H9 (cell line): Measurements from ENCODE around the gene GET4. TPM values are rescaled to one million over a fixed set of nuclear protein-coding genes. Genes with fewer than 3 reads are reported as not detected.
A peak's percentile ranks its signal among the peaks of the same experiment; 100 is the strongest.

Experiments
- DNase-seq: peaks from one replicate; pipeline ENCODE4 v3.0.0-alpha.2; 2017
- H2AFZ ChIP-seq: one replicate; pipeline ENCODE4 v1.6.1; 2013; ENCODE audit warnings: mild to moderate bottlenecking, low read length, control low read depth, moderate library complexity
- H2AK5ac ChIP-seq: 2 replicates; pipeline ENCODE4 v1.6.1; 2013; ENCODE audit warnings: low read length, control low read depth, mixed read lengths; ENCODE audit not compliant: insufficient read length
- H2BK120ac ChIP-seq: one replicate; pipeline ENCODE4 v1.6.1; 2013; ENCODE audit warnings: low read depth, mild to moderate bottlenecking, low read length, control low read depth, inconsistent platforms; ENCODE audit not compliant: poor library complexity, severe bottlenecking
- H2BK12ac ChIP-seq: 2 replicates; pipeline ENCODE4 v1.6.1; 2013; ENCODE audit warnings: low read length, control low read depth, mixed read lengths, low read depth; ENCODE audit not compliant: insufficient read length
- H2BK15ac ChIP-seq: 2 replicates; pipeline ENCODE4 v1.6.1; 2013; ENCODE audit warnings: low read depth, low read length, control low read depth
- H2BK20ac ChIP-seq: one replicate; pipeline ENCODE4 v1.6.1; 2013; ENCODE audit warnings: low read depth, mild to moderate bottlenecking, low read length, control low read depth, inconsistent platforms; ENCODE audit not compliant: poor library complexity, severe bottlenecking
- H2BK5ac ChIP-seq: 2 replicates; pipeline ENCODE4 v1.6.1; 2013; ENCODE audit warnings: low read length, control low read depth, mixed read lengths; ENCODE audit not compliant: insufficient read length
- H3K14ac ChIP-seq: 2 replicates; pipeline ENCODE4 v1.6.1; 2013; ENCODE audit warnings: low read length, control low read depth; ENCODE audit not compliant: insufficient read depth
- H3K18ac ChIP-seq: 2 replicates; pipeline ENCODE4 v1.6.1; 2013; ENCODE audit warnings: low read depth, mild to moderate bottlenecking, mixed read lengths, low read length, control low read depth; ENCODE audit not compliant: insufficient read length
- H3K23ac ChIP-seq: 2 replicates; pipeline ENCODE4 v1.6.1; 2013; ENCODE audit warnings: low read length, control low read depth, mixed read lengths, low read depth; ENCODE audit not compliant: insufficient read length
- H3K23me2 ChIP-seq: 2 replicates; pipeline ENCODE4 v1.6.1; 2013; ENCODE audit warnings: low read depth, mild to moderate bottlenecking, mixed read lengths, low read length, control low read depth; ENCODE audit not compliant: insufficient read length, poor library complexity, severe bottlenecking
- H3K27ac ChIP-seq: 2 replicates; pipeline ENCODE4 v1.5.1; 2013; ENCODE audit warnings: low read length, control low read depth, mixed read lengths, low read depth; ENCODE audit not compliant: insufficient read length
- H3K27me3 ChIP-seq: 2 replicates; pipeline ENCODE4 v1.6.1; 2013; ENCODE audit warnings: low read length, control low read depth, inconsistent platforms; ENCODE audit not compliant: insufficient read depth
- H3K4ac ChIP-seq: 2 replicates; pipeline ENCODE4 v1.6.1; 2013; ENCODE audit warnings: low read depth, mild to moderate bottlenecking, control low read depth, inconsistent platforms, low read length, moderate library complexity
- H3K4me1 ChIP-seq: 2 replicates; pipeline ENCODE4 v1.6.1; 2013; ENCODE audit warnings: low read length, control low read depth, inconsistent platforms; ENCODE audit not compliant: insufficient read depth
- H3K4me2 ChIP-seq: 2 replicates; pipeline ENCODE4 v1.6.1; 2013; ENCODE audit warnings: low read length, control low read depth, mixed read lengths; ENCODE audit not compliant: insufficient read length, insufficient read depth
- H3K56ac ChIP-seq: 2 replicates; pipeline ENCODE4 v1.6.1; 2013; ENCODE audit warnings: low read depth, mild to moderate bottlenecking, mixed read lengths, low read length, control low read depth; ENCODE audit not compliant: insufficient read length
- H3K79me1 ChIP-seq: 2 replicates; pipeline ENCODE4 v1.6.1; 2013; ENCODE audit warnings: low read depth, mild to moderate bottlenecking, moderate library complexity, low read length, control low read depth, inconsistent platforms; ENCODE audit not compliant: insufficient read depth, poor library complexity, severe bottlenecking
- H3K79me2 ChIP-seq: 2 replicates; pipeline ENCODE4 v1.6.1; 2013; ENCODE audit warnings: low read length, control low read depth, inconsistent platforms; ENCODE audit not compliant: insufficient read depth
- H3K9ac ChIP-seq: 2 replicates; pipeline ENCODE4 v1.6.1; 2013; ENCODE audit warnings: low read length, control low read depth, mixed read lengths; ENCODE audit not compliant: insufficient read length; ENCODE audit errors: extremely low read depth
- H3K9me3 ChIP-seq: one replicate; pipeline ENCODE4 v1.6.1; 2013; ENCODE audit warnings: low read depth, low read length, inconsistent platforms; ENCODE audit not compliant: control insufficient read depth
- H3T11ph ChIP-seq: one replicate; pipeline ENCODE4 v1.6.1; 2013; ENCODE audit warnings: mild to moderate bottlenecking, low read length, control low read depth, inconsistent platforms
- H4K20me1 ChIP-seq: one replicate; pipeline ENCODE4 v1.6.1; 2013; ENCODE audit not compliant: control insufficient read depth, insufficient read length, insufficient read depth
- H4K5ac ChIP-seq: 2 replicates; pipeline ENCODE4 v1.6.1; 2013; ENCODE audit warnings: low read depth, mild to moderate bottlenecking, mixed read lengths, low read length, control low read depth; ENCODE audit not compliant: insufficient read length
- H4K8ac ChIP-seq: replicated peaks from 2 replicates; pipeline ENCODE4 v1.6.1; 2013; ENCODE audit warnings: low read length, control low read depth, mixed read lengths, low read depth; ENCODE audit not compliant: insufficient read length
- H4K91ac ChIP-seq: 2 replicates; pipeline ENCODE4 v1.6.1; 2013; ENCODE audit warnings: low read depth, mild to moderate bottlenecking, moderate library complexity, mixed read lengths, low read length, control low read depth; ENCODE audit not compliant: insufficient read length
- H3K27ac Mint-ChIP-seq, 3 experiments: 2 replicates in 2 of 3; 3 replicates in 1 of 3; pipeline ENCODE4 v1.8.0; 2020 to 2021; ENCODE audit warnings: mixed read lengths in 3 of 3, mild to moderate bottlenecking in 1 of 3, moderate library complexity in 1 of 3
- H3K27me3 Mint-ChIP-seq: 2 replicates; pipeline ENCODE4 v1.8.0; 2021; ENCODE audit warnings: low read depth, mild to moderate bottlenecking, moderate library complexity, mixed read lengths
- H3K36me3 Mint-ChIP-seq, 3 experiments: 2 replicates in 2 of 3; 3 replicates in 1 of 3; pipeline ENCODE4 v1.8.0; 2020 to 2021; ENCODE audit warnings: low read depth in 3 of 3, mixed read lengths in 3 of 3; ENCODE audit not compliant: insufficient read depth in 1 of 3
- H3K4me1 Mint-ChIP-seq, 2 experiments: 2 replicates each; pipeline ENCODE4 v1.8.0; 2020; ENCODE audit warnings: mixed read lengths in 2 of 2
- H3K4me3 Mint-ChIP-seq, 2 experiments: 2 replicates in 1 of 2; 3 replicates in 1 of 2; pipeline ENCODE4 v1.8.0; 2020 to 2021; ENCODE audit warnings: mild to moderate bottlenecking in 2 of 2, mixed read lengths in 2 of 2, moderate library complexity in 1 of 2
- H3K9me3 Mint-ChIP-seq, 2 experiments: 2 replicates in 1 of 2; 3 replicates in 1 of 2; pipeline ENCODE4 v1.8.0; 2020; ENCODE audit warnings: mild to moderate bottlenecking in 2 of 2, mixed read lengths in 2 of 2, moderate library complexity in 1 of 2
- WGBS: extraction: QIAGEN DNeasy Blood & Tissue Kit; methylation state at CpG from one replicate; pipeline ENCODE4 v1.1.7; 2013; ENCODE audit warnings: missing lambda C conversion rate, low lambda C conversion rate, mixed read lengths; ENCODE audit not compliant: insufficient read length; ENCODE audit errors: extremely low coverage; 5-methylcytosine and 5-hydroxymethylcytosine counted together
- total RNA-seq: library from RNA; stranded (reverse); gene quantifications from 2 replicates; pipeline ENCODE4 v1.2.1, GENCODE V29; 2021
- TF ChIP-seq, protein P1 (sequence below): fragments of 200-600 bp; sonication (generic); conservative IDR thresholded peaks from 3 replicates; pipeline ENCODE4 v1.8.0; 2021; ENCODE audit warnings: antibody characterized with exemption, mild to moderate bottlenecking

Gene GET4
- total RNA-seq, 1 experiment from 2014 or later: 70.2 TPM

DNA sequence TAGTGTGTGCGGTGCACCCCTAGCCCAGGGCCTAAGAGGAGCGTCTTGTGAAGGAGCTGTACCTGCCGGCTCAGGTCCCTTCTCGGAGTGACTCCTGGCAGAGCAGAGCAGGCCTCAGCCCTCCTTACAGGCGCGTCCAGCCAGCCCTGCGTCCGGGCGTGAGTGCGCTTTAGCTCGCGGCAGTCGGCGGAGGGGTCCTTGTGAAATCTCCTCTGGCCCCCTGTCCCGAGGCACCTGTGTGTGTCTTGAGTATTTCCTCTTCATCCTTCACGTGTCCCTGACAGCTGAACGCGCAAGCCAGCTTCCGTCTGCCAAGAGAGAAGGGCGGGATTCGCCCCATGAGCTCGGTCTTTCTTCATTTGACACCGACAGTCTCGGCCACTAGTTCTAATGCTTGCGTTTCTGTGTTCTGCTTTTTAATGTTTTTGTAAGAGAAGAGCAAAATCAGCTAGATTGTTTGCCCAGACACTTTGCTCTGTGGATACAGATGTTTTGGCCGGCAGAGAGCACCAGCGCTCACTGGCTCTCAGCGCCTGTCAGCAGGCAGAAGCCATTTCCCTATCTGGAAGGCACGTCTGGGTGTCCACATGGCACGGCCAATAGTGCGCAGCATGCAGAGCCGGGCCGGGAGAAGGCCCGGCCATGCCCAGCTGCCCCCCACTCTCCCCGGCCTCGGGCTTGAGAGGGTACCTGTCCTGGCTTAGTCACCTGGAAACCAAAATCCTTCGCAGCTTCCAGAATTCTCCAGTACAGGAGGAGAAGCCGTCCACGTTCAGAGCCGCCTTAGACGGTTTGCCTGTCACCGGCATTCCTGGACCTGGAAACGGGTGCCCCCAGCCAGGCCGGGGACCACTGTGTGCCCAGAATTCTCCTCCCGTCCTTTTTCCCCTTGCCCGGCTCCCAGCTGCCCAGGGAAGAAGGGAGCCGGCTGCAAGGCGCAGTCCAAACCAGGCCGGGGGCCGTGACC, 7.0 kb downstream of the GET4 start:
- no peaks in the 10 kb centered on the region for H4K20me1 ChIP-seq
- TF ChIP-seq, protein P1, sequence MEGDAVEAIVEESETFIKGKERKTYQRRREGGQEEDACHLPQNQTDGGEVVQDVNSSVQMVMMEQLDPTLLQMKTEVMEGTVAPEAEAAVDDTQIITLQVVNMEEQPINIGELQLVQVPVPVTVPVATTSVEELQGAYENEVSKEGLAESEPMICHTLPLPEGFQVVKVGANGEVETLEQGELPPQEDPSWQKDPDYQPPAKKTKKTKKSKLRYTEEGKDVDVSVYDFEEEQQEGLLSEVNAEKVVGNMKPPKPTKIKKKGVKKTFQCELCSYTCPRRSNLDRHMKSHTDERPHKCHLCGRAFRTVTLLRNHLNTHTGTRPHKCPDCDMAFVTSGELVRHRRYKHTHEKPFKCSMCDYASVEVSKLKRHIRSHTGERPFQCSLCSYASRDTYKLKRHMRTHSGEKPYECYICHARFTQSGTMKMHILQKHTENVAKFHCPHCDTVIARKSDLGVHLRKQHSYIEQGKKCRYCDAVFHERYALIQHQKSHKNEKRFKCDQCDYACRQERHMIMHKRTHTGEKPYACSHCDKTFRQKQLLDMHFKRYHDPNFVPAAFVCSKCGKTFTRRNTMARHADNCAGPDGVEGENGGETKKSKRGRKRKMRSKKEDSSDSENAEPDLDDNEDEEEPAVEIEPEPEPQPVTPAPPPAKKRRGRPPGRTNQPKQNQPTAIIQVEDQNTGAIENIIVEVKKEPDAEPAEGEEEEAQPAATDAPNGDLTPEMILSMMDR: no peak
- H3K4me3 Mint-ChIP-seq: no peak overlapping the region

More for the DNA sequence above, 7.0 kb downstream of the GET4 start:
- no peak overlapping the region for H3K23ac ChIP-seq
- H2BK5ac ChIP-seq: no peak overlapping the region
- no peak overlapping the region for H3K27ac ChIP-seq
- no peak overlapping the region for H2BK120ac ChIP-seq
- no peak overlapping the region for H3K9ac ChIP-seq
- no peaks in the 10 kb centered on the region for H3K9me3 ChIP-seq
- H2BK15ac ChIP-seq: no peak overlapping the region
- no peak overlapping the region for H2AK5ac ChIP-seq
- WGBS: no CpG with 5 or more reads among the region's 50 CpGs
- H3K4ac ChIP-seq: no peak overlapping the region
- H2AFZ ChIP-seq: no peak overlapping the region
- no peak overlapping the region; the same call in 1 of the 2 replicates for H3K14ac ChIP-seq
- H3K27ac Mint-ChIP-seq: peak overlapping the region in 2 of 3 experiments; percentile 53 to 79; a peak in 3 of 7 replicates
- no peak overlapping the region for H3T11ph ChIP-seq
- peaks cover 6 to 7% of the 10 kb centered on the region in 2 experiments for H3K4me1 Mint-ChIP-seq
- peaks cover 0 to 3% of the 10 kb centered on the region in 2 experiments; a peak in 1 of 5 replicates for H3K9me3 Mint-ChIP-seq
- no peaks in the 10 kb centered on the region for H3K4me1 ChIP-seq
- H3K56ac ChIP-seq: no peak overlapping the region
- H2BK20ac ChIP-seq: no peak overlapping the region
- no peak overlapping the region for H3K4me2 ChIP-seq
- H3K23me2 ChIP-seq: no peaks in the 10 kb centered on the region
- H3K79me2 ChIP-seq: peaks cover 57% of the 10 kb centered on the region; the same call in 1 of the 2 replicates
- no peaks in the 10 kb centered on the region for H3K27me3 Mint-ChIP-seq
- DNase-seq: no peak
- peaks cover 12 to 32% (median 31%) of the 10 kb centered on the region in 3 experiments for H3K36me3 Mint-ChIP-seq
- H4K8ac ChIP-seq: no peak overlapping the region
- H4K91ac ChIP-seq: no peak overlapping the region
- H2BK12ac ChIP-seq: no peak overlapping the region
- H3K18ac ChIP-seq: no peak overlapping the region
- H3K79me1 ChIP-seq: peaks cover 9% of the 10 kb centered on the region
- no peak overlapping the region for H4K5ac ChIP-seq
- H3K27me3 ChIP-seq: no peaks in the 10 kb centered on the region
